SKM-1 (cell line): ENCODE measurements around the gene NOCT.
"Not testable (repeated sequence)": the region's sequence is repeated elsewhere in the genome, so short reads cannot be mapped to it uniquely, and the experiment has no call there.

ENCODE experiments used
- DNase-seq: peaks from one replicate; lab custom pipeline; 2025; ENCODE audit not compliant: unreplicated experiment; lab: John Stamatoyannopoulos, UW

The NOCT gene

DNA sequence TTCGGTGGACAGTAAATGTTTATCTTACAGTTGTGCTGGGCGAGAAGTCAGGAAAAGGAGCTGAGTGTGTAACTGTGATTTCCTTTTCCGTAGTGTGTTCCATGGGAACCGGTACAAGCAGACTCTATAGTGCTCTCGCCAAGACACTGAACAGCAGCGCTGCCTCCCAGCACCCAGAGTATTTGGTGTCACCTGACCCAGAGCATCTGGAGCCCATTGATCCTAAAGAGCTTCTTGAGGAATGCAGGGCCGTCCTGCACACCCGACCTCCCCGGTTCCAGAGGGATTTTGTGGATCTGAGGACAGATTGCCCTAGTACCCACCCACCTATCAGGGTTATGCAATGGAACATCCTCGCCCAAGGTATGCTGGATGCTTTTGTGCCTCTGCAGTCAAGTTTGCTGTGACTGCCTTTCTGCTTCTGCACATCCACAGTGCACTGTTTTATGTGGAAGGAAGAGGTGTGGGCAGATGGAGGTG is 27.4 kb downstream of the NOCT start:
- no peak for DNase-seq

GRCh38 chr4:139044291-139044690 is 28.7 kb downstream of the NOCT start:
- DNase-seq = no peak

- no peak for DNase-seq
Observed at GRCh38 chr4:139048026-139048425, 32.4 kb downstream of the NOCT start.

- no peak for DNase-seq
Observed at GRCh38 chr4:139050446-139050845, 34.9 kb downstream of the NOCT start.

DNA sequence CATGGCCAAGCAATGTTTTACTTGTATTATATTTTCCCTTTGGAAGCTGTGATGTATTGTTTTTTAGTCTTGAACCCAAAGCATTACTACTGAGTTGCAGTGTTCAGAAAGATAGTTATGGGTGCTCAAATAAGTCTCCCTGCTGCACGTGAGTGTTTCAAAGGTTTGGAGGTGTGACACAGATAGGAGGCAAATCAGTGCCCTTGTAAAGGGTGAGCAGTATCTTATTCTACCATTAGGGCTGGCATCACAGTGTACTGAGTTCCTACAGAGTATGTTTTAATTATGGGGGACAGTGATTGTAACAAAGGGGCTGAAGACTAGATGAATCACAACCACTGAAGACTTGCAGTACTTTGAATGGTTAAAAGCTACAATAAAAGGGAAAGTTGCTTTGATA is 38.3 kb downstream of the NOCT start:
- DNase-seq = no peak

DNA sequence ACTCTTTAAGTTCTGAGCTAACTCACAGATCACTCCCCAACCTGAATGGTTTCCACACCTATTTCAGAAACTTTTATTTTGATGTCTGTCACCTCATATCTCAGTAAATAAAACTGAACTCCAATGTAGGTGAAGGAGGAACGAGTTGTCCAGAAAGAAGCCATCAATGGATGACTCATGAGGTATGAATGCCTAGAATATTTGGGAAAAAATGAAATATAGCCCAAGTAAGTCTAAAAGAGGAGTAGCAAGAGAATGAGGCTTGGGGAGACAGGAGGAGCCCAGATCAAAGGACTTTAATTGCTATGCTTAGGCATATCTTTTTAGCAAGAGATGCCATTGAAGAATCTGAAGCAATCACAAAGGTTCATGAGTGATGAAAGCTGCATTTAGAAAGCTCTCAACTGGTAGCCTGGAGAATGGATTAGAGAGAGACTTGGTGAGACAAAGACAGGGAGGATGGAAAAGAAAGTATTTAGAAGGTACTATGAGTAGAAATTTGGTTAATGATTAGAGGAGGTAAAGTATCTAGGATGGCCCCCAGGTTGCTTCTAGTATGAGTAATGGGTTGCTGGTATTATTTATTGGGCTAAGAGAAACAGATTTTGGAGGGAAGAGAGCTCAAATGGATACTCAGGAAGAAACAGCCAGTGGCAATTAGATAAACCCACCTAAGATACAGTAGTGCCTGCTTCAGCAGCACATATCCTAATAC is 39.4 kb downstream of the NOCT start:
- DNase-seq = no peak

GRCh38 chr4:139059026-139059425 is 43.4 kb downstream of the NOCT start:
- DNase-seq = not testable (repeated sequence)

DNA sequence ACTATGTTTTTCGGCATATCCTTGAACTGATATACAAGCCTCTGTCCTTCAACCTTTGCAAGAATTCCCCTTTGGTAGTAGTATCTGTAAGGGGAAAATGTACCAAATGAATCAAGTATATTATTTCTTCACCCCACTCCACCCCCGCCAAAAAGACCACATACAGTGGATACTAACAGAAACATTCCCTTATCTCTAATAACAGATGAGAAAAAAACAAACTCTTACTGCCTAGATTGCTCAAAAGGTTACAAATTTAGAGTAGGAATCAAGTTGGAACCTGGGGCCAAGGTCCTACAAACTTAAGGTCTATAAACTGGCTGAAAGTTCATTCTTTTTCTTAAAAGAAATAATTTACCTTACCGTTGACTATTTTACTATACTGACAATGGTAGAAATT is 45.0 kb downstream of the NOCT start:
- no peak for DNase-seq

GRCh38 chr4:139076016-139076744 is 60.6 kb downstream of the NOCT start:
- no peak for DNase-seq

DNA sequence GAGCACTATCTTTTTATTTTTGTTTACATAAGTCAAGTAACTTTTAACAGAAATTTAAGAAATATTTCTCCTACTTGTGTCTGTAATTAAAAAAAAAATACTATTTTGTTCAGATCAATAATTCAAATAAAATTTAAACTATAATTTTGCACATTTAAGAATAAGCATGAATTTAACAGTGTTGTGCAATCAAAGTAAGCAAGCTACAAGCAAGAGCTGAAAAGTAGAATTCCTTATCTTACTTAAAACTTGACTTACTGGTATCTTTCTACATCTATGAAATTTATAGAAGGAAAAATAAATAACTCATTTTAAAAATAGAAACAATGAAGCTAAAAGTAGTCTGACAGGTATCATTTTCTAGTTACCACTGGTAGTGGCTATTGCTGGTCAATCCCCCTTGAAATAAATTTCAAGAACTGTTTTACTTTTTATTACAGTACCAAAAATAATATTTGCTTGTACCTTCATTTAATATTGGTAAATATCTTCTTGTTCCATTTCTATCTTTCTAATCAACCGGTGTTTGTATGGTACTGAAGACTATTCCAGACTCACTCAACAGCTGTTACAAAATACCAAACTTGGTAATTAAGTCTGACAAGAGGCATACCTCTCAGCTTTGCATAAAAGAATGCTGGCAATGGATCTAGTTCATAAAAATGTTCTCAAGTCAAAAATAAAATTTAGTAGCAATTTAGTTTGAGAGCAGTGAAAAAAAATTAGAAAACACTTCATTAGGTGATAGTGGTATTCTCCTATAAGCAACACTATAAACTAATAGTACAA is 62.2 kb downstream of the NOCT start:
- DNase-seq = no peak

DNA sequence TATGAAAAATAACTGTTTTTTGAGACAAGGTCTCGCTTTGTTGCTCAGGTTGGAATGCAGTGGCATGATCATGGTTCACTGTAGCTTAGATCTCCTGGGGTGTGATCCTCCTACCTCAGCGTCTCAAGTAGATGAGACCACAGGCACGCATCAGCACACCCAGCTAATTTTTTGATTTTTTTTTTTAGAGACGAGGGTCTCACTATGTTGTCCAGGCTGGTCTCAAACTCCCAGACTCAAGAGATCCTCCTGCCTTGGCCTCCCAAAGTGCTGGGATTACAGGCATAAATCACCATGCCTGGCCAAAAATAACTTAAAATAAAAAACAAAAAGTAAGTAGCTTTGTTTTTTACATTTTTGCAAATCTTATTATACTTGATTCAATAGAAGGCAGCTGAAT is 63.3 kb downstream of the NOCT start:
- no peak for DNase-seq

DNA sequence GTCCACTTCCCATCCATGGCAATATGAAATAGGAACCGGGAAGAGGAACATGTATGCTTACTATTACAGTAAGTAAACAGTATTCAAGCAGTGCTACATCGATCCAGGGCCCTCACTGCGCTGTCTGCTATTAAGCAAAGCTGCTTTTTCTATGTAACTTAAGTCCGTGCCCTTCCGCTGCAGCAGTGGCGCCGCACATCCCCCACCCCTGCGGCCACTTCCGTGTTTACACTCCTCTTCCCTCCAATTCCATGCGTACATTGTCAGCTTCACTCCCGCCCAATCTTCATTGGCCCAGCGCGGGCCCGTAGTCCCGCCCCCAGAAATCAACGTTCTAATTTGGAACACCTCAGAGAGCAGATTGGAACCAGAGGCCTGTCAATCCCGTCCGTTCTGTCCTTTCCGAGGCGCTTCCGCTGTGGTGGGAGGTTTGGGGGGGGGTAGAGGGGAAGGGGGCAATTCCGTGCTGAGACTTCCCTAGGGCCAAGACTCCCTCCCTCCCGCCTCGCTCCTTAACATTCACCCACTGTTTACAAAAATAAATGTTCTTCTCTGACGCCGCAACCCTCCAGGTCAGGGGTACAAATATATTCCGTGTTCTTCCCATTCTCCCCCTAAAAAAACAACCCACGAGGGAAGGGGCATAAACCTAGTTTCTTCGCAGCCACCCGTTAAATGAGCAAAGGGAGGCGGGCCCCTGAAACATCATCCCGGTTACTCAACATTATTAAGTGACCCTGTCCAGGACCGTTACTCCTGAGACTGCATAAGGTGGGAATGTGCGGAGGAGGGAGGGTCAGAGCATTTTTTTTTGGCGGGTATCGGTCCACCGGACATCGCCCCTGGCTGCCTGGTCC is 67.4 kb downstream of the NOCT start:
- DNase-seq = peak; percentile 98

GRCh38 chr4:139083607-139083955 is 68.0 kb downstream of the NOCT start:
- DNase-seq = no peak

DNA sequence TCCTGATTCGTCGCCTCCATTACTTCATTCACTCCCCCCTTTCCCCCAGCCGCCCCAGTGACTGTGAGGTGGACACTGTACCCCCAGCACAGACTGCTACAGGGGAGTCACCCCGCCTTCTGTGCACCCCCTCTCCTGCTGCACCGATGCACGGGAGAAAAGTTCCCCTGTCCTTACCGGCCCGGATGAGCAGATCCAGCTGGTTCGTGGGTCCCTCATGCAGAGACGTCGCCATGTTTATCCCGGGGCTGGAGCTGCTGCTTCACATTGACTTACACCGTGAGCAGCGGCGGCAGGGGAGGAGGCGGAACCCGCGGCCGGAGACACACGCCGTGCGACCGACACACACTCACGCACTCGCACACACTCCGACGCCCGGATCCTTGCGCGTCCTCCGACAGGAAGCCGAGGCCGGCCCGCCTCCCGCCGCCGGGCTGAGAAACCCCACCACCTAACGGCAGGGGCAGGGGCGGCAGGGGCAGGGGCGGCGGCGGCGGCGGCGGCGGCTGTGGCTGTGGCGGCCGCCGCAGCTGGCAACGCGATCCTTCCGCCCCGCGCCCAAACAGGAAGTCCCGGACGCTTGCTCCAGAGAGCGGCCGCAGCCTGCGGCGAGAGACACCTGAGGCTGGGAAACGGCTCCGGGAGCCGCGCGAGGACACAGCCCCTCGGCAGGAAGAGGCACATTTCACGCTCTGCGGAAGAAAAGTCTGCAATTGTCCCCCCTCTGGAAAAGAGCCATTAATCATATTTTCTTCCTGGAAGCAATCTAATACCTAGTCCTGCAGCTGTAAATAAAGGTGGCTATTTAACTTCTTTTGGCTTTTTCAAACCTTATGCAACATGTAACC is 68.6 kb downstream of the NOCT start:
- peak; percentile 97 for DNase-seq

- DNase-seq = no peak
Observed at GRCh38 chr4:139084804-139085093, 69.2 kb downstream of the NOCT start.

- no peak for DNase-seq
Observed at GRCh38 chr4:139085141-139085540, 69.6 kb downstream of the NOCT start.

GRCh38 chr4:139092271-139092670 is 76.7 kb downstream of the NOCT start:
- no peak for DNase-seq
